Esophagus squamous epithelium (tissue), 5 donors: Measurements from ENCODE around the gene CABP5. TPM values are rescaled to one million over a fixed set of nuclear protein-coding genes. Genes with fewer than 3 reads are reported as not detected.

ENCODE experiments used
- DNase-seq: peaks from one replicate; lab custom pipeline; 2025; lab: John Stamatoyannopoulos, UW
- H3K27ac ChIP-seq, 4 donors: fragments of 200-600 bp; sonication (generic); one replicate each; pipeline ENCODE4 v1.5.1; 2016 to 2019; ENCODE audit warnings: mild to moderate bottlenecking in 1 of 4
- H3K27me3 ChIP-seq, 4 donors: fragments of 200-600 bp; sonication (generic); 1 replicate in 3 of 4; 2 replicates in 1 of 4; pipeline versions ENCODE4 v1.5.1 to v1.6.0; 2017 to 2021; ENCODE audit warnings: antibody characterized with exemption in 1 of 4
- H3K36me3 ChIP-seq, 3 donors: fragments of 200-600 bp; sonication (generic); one replicate each; pipeline ENCODE4 v1.5.1; 2016 to 2019
- H3K4me1 ChIP-seq, 3 donors: fragments of 200-600 bp; sonication (generic); one replicate each; pipeline ENCODE4 v1.5.1; 2017 to 2019
- H3K4me3 ChIP-seq, 4 donors: fragments of 200-600 bp; sonication (generic); 1 replicate in 3 of 4; 2 replicates in 1 of 4; pipeline ENCODE4 v1.5.1; 2016 to 2019; ENCODE audit warnings: mild to moderate bottlenecking in 2 of 4, moderate library complexity in 1 of 4
- H3K9me3 ChIP-seq, 3 donors: fragments of 200-600 bp; sonication (generic); one replicate each; pipeline ENCODE4 v1.5.1; 2016 to 2019
- CTCF ChIP-seq, 6 experiments: fragments of 450-650 bp in 4 of 6; fragments of 200-600 bp in 2 of 6; sonication (generic) in 2 of 6; IDR thresholded peaks; one replicate each; pipeline ENCODE4 v1.5.1; 2016 to 2019; ENCODE audit warnings: antibody characterized with exemption in 6 of 6, mild to moderate bottlenecking in 4 of 6, moderate library complexity in 4 of 6
- POLR2A ChIP-seq, 4 donors: fragments of 450-650 bp; IDR thresholded peaks; one replicate each; pipeline ENCODE4 v1.6.1; 2017; ENCODE audit warnings: antibody characterized with exemption in 4 of 4, mild to moderate bottlenecking in 4 of 4, moderate library complexity in 3 of 4
- whole genome bisulfite sequencing, 2 donors: methylation state at CpG; one replicate each; pipeline ENCODE4 v1.1.5; 2018; 5-methylcytosine and 5-hydroxymethylcytosine counted together
- intact Hi-C: fragments of 100-400 bp; cut with DNase I; formaldehyde crosslinking; loops from one replicate; pipeline ENCODE4 v1.15.0; 2022
- total RNA-seq, 4 donors: library from RNA; depleted of rRNA; stranded (reverse); fragments of >200 nt; gene quantifications; one replicate each; pipeline ENCODE4 v1.1.0, GENCODE V29; 2016
- donor health status: DM: yes; HTN: yes; CAD: no.

Gene CABP5
- total RNA-seq, 4 donors from 2014 or later, result not detected

GRCh38 chr19:47998800-47999199 is 45.1 kb downstream of the CABP5 start:
- no peak for TF ChIP-seq POLR2A (IDR thresholded peaks at IDR 0.05)
- TF ChIP-seq CTCF (IDR thresholded peaks at IDR 0.05), result no peak
- H3K36me3 ChIP-seq, result no peaks in the 10 kb centered on the region
- DNase-seq, result no peak
- H3K27me3 ChIP-seq, result peaks cover 0 to 12% (median 0%) of the 10 kb centered on the region in 4 donors
- WGBS, 2 donors, result 74 to 80% methylated on average over 6 of the region's 6 CpGs
- no peak overlapping the region for H3K27ac ChIP-seq
- no peaks in the 10 kb centered on the region for H3K4me1 ChIP-seq
- no peak overlapping the region for H3K4me3 ChIP-seq
- no peaks in the 10 kb centered on the region for H3K9me3 ChIP-seq
- intact Hi-C loops, result no loop called here

- Histone ChIP-seq H3K4me3 (no peak overlapping the region), H3K27me3 (peaks cover 0 to 29% (median 0%) of the 10 kb centered on the region in 4 donors), H3K9me3 (no peaks in the 10 kb centered on the region), H3K4me1 (no peaks in the 10 kb centered on the region), H3K27ac (no peak overlapping the region), H3K36me3 (no peaks in the 10 kb centered on the region)
- no peak for TF ChIP-seq POLR2A (IDR thresholded peaks at IDR 0.05)
- TF ChIP-seq CTCF (IDR thresholded peaks at IDR 0.05), result no peak
- intact Hi-C loops, result no loop called here
- no peak for DNase-seq
- 40 to 71% methylated on average over 1 of the region's 1 CpG for WGBS, 2 donors
These were observed 47.6 kb downstream of the CABP5 start for GRCh38 chr19:47996230-47996727.

GRCh38 chr19:47994209-47994802 is 49.6 kb downstream of the CABP5 start, which contains the start of gene ELSPBP1:
Gene ELSPBP1, plus strand, starts transcription at chr19:47994632. Its CDS starts 14,036 bp downstream, at chr19:48008668.
- intact Hi-C loops, result no loop called here

GRCh38 chr19:47992070-47992469 is 51.8 kb downstream of the CABP5 start, which contains the start of gene BSPH1:
Gene BSPH1, minus strand, starts transcription at chr19:47992170. Its CDS starts 89 bp downstream, at chr19:47992081.
- Histone ChIP-seq H3K4me1 (no peaks in the 10 kb centered on the region), H3K27ac (no peak within 1 kb of the TSS), H3K4me3 (no peak within 1 kb of the TSS), H3K27me3 (peaks cover 0 to 60% (median 0%) of the 10 kb centered on the region in 4 donors), H3K9me3 (no peaks in the 10 kb centered on the region), H3K36me3 (no peaks in the 10 kb centered on the region)
- 54 to 56% methylated on average over 2 of the region's 2 CpGs for WGBS, 2 donors
- TF ChIP-seq CTCF (IDR thresholded peaks at IDR 0.05), result no peak
- TF ChIP-seq POLR2A (IDR thresholded peaks at IDR 0.05), result no peak
- no peak for DNase-seq
- intact Hi-C loops, result no loop called here

More at GRCh38 chr19:47994209-47994802, 49.6 kb downstream of the CABP5 start, which contains the start of gene ELSPBP1:
- Histone ChIP-seq H3K9me3 (no peaks in the 10 kb centered on the region), H3K27me3 (peaks cover 0 to 41% (median 0%) of the 10 kb centered on the region in 4 donors), H3K27ac (no peak within 1 kb of the TSS), H3K36me3 (no peaks in the 10 kb centered on the region), H3K4me1 (no peaks in the 10 kb centered on the region), H3K4me3 (no peak within 1 kb of the TSS)
- no peak for DNase-seq
- no peak for TF ChIP-seq POLR2A (IDR thresholded peaks at IDR 0.05)
- no peak for TF ChIP-seq CTCF (IDR thresholded peaks at IDR 0.05)
- WGBS, 2 donors, result 47 to 55% methylated on average over 5 of the region's 5 CpGs

- 56 to 58% methylated on average over 10 of the region's 10 CpGs for WGBS, 2 donors
- Histone ChIP-seq H3K27me3 (peaks cover 0 to 63% (median 0%) of the 10 kb centered on the region in 4 donors), H3K4me1 (no peaks in the 10 kb centered on the region), H3K36me3 (no peaks in the 10 kb centered on the region), H3K9me3 (no peaks in the 10 kb centered on the region), H3K27ac (no peak overlapping the region), H3K4me3 (no peak overlapping the region)
- intact Hi-C loops, result no loop called here
- DNase-seq, result no peak
- TF ChIP-seq POLR2A (IDR thresholded peaks at IDR 0.05) (no peak), CTCF (IDR thresholded peaks at IDR 0.05) (no peak)
These were observed 52.6 kb downstream of the CABP5 start for GRCh38 chr19:47991191-47991808.
